ENCODE results near the gene FBXL22.

Gene FBXL22

GRCh38 chr15:63597038-63597790 lies at the start of gene FBXL22:
TSS of gene FBXL22 (plus strand) at chr15:63597387. CDS start at chr15:63597393, 6 bp downstream.
- peak; percentile 70 for DNase-seq

- no peak for DNase-seq
These were observed 45.8 kb upstream of the FBXL22 start for GRCh38 chr15:63551400-63551799.

GRCh38 chr15:63553388-63553791 lies 43.8 kb upstream of the FBXL22 start:
- DNase-seq: no peak

- DNase-seq: no peak
These were observed 42.8 kb upstream of the FBXL22 start for GRCh38 chr15:63554337-63554927.

GRCh38 chr15:63555507-63555906 lies 41.7 kb upstream of the FBXL22 start:
- no peak for DNase-seq

- no peak for DNase-seq
These were observed 40.9 kb upstream of the FBXL22 start for GRCh38 chr15:63556246-63556645.

- DNase-seq: no peak
These were observed 40.5 kb upstream of the FBXL22 start for GRCh38 chr15:63556736-63557135.

- DNase-seq: no peak
These were observed 37.4 kb upstream of the FBXL22 start for GRCh38 chr15:63559753-63560152.

GRCh38 chr15:63560741-63561448 lies 36.3 kb upstream of the FBXL22 start:
- no peak for DNase-seq

GRCh38 chr15:63564093-63564492 lies 33.1 kb upstream of the FBXL22 start:
- DNase-seq: no peak

- DNase-seq: no peak
These were observed 31.5 kb upstream of the FBXL22 start for GRCh38 chr15:63565536-63566186.

- no peak for DNase-seq
These were observed 24.3 kb upstream of the FBXL22 start for GRCh38 chr15:63572749-63573464.

GRCh38 chr15:63573533-63573932 lies 23.7 kb upstream of the FBXL22 start:
- no peak for DNase-seq

- DNase-seq: no peak
These were observed 21.9 kb upstream of the FBXL22 start for GRCh38 chr15:63575312-63575711.

- no peak for DNase-seq
These were observed 20.7 kb upstream of the FBXL22 start for GRCh38 chr15:63576441-63576840.

- no peak for DNase-seq
These were observed 15.0 kb upstream of the FBXL22 start for GRCh38 chr15:63582179-63582578.

GRCh38 chr15:63582718-63583426 lies 14.3 kb upstream of the FBXL22 start:
- no peak for DNase-seq

GRCh38 chr15:63586790-63587189 lies 10.4 kb upstream of the FBXL22 start:
- no peak for DNase-seq

- DNase-seq: no peak
These were observed 9.7 kb upstream of the FBXL22 start for GRCh38 chr15:63587527-63587926.

GRCh38 chr15:63588826-63589225 lies 8.4 kb upstream of the FBXL22 start:
- no peak for DNase-seq

- no peak for DNase-seq
These were observed 3.2 kb upstream of the FBXL22 start for GRCh38 chr15:63593705-63594671.
